ENCODE measurements around the gene KRTAP5-11.
"Not testable (repeated sequence)": the region's sequence is repeated elsewhere in the genome, so short reads cannot be mapped to it uniquely, and the experiment has no call there.

GRCh38 chr11:71608272-71608671 is 25.6 kb upstream of the KRTAP5-11 start:
- TF ChIP-seq POLR2A (IDR thresholded peaks at IDR 0.05; ENCODE audit: low read depth, low read length); BHLHE40 (IDR thresholded peaks at IDR 0.05; ENCODE audit: low read depth, low read length); CTCF (conservative IDR thresholded peaks at IDR 0.05; ENCODE audit: low read depth, low read length); FOS (IDR thresholded peaks at IDR 0.05; ENCODE audit: low read depth, low read length): not testable (repeated sequence)

All from IMR-90 (cell line).